Measurements from ENCODE around the gene LAMB1. TPM values are rescaled to one million over a fixed set of nuclear protein-coding genes. Genes with fewer than 3 reads are reported as not detected.

Gene LAMB1
- total and polyA plus RNA-seq, 2 of the 13 experiments (the other 11 are each of a cell fraction or from before 2014, with no cell fraction given): 109 to 124 TPM

- TF ChIP-seq CSRNP1 (CRISPR knock-in tag; IDR thresholded peaks at IDR 0.05) (peak; percentile 88), EED (CRISPR knock-in tag; IDR thresholded peaks at IDR 0.05) (peak; percentile 78; the same call in 1 of the 2 replicates), SMYD3 (CRISPR knock-in tag; IDR thresholded peaks at IDR 0.05) (peak; percentile 91), SNAPC2 (CRISPR knock-in tag; IDR thresholded peaks at IDR 0.05) (no peak), ZNF343 (CRISPR knock-in tag; IDR thresholded peaks at IDR 0.05) (peak; percentile 80; the same call in 1 of the 2 replicates), ZFP36L1 (CRISPR knock-in tag; IDR thresholded peaks at IDR 0.05) (no peak), MLX (CRISPR knock-in tag; IDR thresholded peaks at IDR 0.05) (no peak), FOXA3 (CRISPR knock-in tag; IDR thresholded peaks at IDR 0.05) (no peak), MAZ (IDR thresholded peaks at IDR 0.05; ENCODE audit: borderline replicate concordance, low read depth, low read length) (no peak; the same call in 1 of the 2 replicates), MAZ (CRISPR knock-in tag; IDR thresholded peaks at IDR 0.05; ENCODE audit: low read depth) (peak; percentile 77), SP140L (CRISPR knock-in tag; IDR thresholded peaks at IDR 0.05; ENCODE audit: borderline replicate concordance) (no peak; the same call in none of the 2 replicates), ZNF501 (CRISPR knock-in tag; IDR thresholded peaks at IDR 0.05) (peak; percentile 93), SP4 (CRISPR knock-in tag; IDR thresholded peaks at IDR 0.05) (peak; percentile 78), MTA3 (CRISPR knock-in tag; IDR thresholded peaks at IDR 0.05) (no peak), ZNF562 (CRISPR knock-in tag; IDR thresholded peaks at IDR 0.05; ENCODE audit: borderline replicate concordance) (no peak), PHB2 (IDR thresholded peaks at IDR 0.05; ENCODE audit: partially characterized antibody) (no peak), AHDC1 (CRISPR knock-in tag; IDR thresholded peaks at IDR 0.05; ENCODE audit: borderline replicate concordance) (0 out of 2 replicates have a peak, but pooled peaks have one; percentile 42), ETV6 (CRISPR knock-in tag; conservative IDR thresholded peaks at IDR 0.05) (peak; percentile 53; the same call in 1 of the 2 replicates), ATM (IDR thresholded peaks at IDR 0.05; ENCODE audit: borderline replicate concordance) (no peak), KLF13 (CRISPR knock-in tag; IDR thresholded peaks at IDR 0.05) (no peak), MAX (IDR thresholded peaks at IDR 0.05) (peak; percentile 93), ZNF33A (CRISPR knock-in tag; IDR thresholded peaks at IDR 0.05; ENCODE audit: borderline replicate concordance) (0 out of 2 replicates have a peak, but pooled peaks have one; percentile 64), YEATS4 (CRISPR knock-in tag; IDR thresholded peaks at IDR 0.05; ENCODE audit: borderline replicate concordance) (peak; percentile 81; the same call in 1 of the 2 replicates)
Measured at GRCh38 chr7:107890962-107891635, 111.9 kb downstream of the LAMB1 start, which contains the start of gene DLD (continued).

Measured in HepG2 (cell line).